H4 (cell line): ENCODE measurements around the gene FAXC. TPM values are rescaled to one million over a fixed set of nuclear protein-coding genes. Genes with fewer than 3 reads are reported as not detected.

Experiments used
- total RNA-seq: library from RNA; depleted of rRNA; stranded (reverse); fragments of >200 nt; shearing (Covaris generic); gene quantifications from 2 replicates; pipeline ENCODE4 v1.2.3, GENCODE V29; 2014; rRNA removed

Gene FAXC
- total RNA-seq, 1 experiment from 2014 or later, result 6.0 TPM

Other genes with a start within 250 kb of the FAXC start
- 19.0 and 21.5 TPM in 2 replicates for gene COQ3, start 44.5 kb upstream of the FAXC start, total RNA-seq
- 22.4 and 22.9 TPM in 2 replicates for gene PNISR, start 75.6 kb upstream of the FAXC start, total RNA-seq
- 5.6 and 7.7 TPM in 2 replicates for gene USP45, start 165.7 kb upstream of the FAXC start, total RNA-seq
- 77.1 and 94.4 TPM in 2 replicates for gene CCNC, start 219.0 kb upstream of the FAXC start, total RNA-seq